AG20443 (cell line): ENCODE data around the gene ASB1.

ENCODE experiments used
- DNase-seq: peaks from one replicate; pipeline ENCODE4 v3.0.0; 2012; ENCODE audit warnings: low spot score, mixed read lengths

The ASB1 gene

DNA sequence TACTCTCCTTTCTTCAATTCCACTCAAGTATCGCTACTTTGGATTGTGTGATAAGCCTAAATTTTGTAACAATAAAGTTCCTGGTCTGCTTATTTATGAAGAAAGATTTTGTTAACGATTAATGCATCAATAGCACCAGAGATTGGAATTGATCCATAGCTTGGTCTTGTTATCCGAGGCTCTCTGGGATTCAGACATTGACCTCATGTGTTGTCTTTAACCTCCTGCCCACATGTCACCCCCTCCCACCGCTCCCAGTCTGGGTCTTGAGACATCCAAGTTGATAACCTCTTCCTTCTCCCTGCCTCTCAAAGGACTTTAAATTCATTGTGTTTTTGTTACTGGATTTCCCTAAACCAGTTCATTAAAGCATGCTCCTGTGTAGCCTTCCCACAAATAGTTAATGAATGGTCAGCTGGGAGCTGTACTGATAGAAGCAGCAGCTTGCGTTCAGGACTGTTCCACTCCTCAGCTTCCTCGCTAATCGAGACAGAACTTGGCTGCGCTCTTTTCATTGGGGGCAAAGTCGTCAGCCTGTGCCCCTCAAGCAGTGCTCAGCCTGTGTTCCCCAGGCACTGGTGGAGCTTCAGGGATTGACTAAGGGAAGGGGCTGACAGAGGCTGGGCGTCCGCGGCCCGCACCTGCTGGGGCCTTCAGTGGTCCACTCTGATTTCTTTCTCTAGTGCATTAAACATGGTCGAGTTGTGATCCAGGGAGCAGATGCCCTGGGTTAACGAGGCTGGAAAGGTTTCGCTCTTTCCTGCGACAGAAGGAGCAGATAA, 18.9 kb downstream of the ASB1 start:
- no peak for DNase-seq

DNA sequence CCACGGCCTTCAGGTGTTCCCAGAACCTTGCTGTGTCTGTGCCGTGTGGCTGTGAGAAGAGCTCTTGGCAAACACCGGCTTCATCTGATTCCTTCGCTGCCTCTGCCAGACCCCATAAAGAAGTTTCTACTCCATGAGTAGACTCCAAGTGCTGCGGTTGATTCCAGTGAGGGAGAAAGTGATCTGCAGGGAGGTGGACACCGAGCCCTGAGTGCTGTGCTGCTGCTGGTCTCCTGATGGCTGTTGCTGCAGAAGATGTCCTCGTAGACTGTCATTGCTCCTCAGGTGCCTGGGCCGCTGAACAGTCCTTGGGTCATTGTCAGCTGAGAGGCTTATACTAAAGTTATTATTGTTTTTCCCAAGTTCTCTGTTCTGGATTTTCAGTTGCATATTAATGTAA, 19.6 kb downstream of the ASB1 start:
- no peak for DNase-seq

DNA sequence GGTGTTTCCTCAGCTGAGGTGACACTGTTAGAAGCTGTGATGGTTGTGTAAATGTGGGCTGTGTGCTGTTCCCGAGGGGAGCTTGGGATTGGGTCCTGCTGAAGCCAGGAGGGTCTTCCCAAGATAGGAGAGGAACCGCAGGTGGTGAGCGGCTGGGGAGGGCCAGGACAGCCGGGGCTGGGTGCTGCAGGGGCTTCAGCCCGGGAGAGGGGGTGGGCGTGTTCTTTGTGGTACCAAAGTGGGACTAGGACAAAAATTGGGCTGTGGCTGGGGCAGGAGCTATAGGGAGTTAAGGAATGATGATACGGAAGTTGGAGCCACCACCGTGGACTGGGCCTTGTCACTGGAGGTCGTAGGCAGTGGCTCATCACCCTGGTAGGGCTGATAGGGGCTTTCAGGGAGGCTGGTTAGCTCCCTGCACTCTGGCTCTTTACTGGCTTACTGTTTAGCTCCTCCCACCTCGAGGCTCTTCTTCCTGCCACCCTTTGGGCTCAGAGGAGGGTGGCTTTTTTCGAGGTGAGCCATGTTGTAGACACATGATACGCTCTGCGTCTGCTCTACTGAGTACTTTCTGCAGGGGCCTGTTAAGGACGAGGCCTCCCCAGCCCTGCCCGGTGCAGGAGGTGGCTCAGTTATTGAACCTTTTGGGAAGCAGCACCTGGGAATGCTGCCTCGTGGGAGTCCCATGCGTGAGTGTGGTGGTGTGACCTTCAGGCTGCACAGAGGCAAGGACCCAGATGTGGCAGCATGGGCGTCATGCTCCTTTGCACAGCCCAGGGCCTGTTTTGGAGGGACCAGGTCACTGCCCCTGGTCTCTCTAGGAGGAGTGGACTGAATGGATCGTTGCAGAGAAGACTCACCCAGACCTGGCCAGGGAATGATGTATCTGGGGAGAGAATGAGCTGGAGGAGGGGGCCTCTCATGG, 21.6 kb downstream of the ASB1 start:
- DNase-seq: peak; percentile 6

DNA sequence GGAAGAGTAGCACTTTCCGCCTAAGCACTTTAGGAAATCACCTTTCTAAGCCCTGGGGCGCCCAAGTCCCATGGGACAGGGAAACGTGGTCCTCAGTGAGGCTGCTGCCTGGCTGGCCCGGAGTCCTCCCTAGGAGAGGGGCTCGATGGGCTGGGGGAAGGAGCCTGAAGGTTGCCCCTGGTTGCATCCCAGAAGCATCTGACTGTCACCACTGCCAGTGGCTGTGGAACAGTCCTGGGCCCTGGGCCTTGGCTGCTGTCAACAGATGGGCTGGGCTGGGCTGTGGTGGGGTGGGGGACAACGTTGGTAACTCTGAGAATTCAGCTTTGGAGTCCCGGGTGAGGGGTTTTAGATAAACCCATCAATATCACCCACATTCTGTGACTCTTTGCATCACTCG, 22.5 kb downstream of the ASB1 start:
- peak; percentile 11 for DNase-seq

DNA sequence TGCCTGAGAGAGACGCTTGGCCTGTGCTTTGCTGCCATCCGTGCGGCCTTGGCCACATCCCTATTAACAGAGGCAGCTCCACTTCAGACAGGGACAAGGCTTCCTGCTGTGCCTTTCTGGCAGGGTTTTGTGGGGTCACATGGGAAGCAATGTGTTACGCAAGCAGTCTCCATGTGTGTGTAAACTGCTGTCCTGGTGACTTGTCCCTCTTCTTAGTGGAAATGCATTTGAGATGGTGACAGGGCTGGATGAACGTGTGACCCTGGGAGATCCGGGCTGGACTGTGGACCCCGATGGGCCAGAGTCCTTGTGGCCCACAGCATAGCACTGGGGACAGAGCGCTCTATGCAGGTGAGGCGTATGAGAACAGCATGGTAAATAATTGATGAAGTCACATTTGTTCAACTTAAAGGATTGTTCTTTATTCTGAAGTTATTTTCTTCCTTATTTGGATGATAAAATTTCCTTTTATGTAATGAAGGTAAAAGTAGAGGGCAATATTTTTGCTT, 23.2 kb downstream of the ASB1 start:
- peak; percentile 80 for DNase-seq

DNA sequence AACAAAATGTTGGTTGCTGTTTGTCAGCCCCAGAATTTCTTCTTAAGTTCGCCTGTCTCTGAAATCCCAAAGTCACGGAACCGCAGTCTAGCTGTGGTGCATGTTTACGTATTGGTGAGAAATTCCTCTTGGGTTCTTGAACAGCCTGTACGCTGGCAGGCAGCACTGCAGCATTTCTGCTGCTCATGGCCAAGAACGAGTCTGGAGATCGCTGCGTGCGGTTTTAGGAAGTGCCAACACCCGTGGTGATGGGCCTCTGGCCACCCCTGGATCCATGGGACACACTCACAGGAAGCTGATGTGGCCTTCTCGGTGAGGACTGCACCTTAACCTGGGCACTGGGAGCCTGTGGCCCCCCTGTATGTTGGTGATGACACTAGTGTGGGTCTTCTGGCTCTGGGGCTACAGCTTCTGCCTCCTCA, 23.7 kb downstream of the ASB1 start:
- no peak for DNase-seq

DNA sequence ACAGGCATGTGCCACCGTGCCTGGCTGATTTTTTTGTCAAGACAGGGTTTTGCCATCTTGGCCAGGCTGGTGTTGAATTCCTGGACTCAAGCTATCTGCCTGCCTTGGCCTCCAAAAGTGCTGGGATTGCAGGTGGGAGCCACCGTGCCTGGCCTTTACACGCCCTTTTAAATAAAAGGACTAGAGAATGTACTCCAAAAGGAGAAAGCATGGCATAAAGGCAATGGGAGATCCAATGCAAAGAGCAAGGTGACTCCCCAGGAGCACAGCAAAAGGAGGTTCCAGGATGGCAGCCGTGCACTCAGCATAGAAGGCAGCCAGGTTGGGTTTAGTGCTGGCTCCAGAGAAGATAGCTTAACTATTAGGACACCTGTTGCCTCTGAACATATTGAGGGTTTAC, 27.1 kb downstream of the ASB1 start:
- peak; percentile 1 for DNase-seq

DNA sequence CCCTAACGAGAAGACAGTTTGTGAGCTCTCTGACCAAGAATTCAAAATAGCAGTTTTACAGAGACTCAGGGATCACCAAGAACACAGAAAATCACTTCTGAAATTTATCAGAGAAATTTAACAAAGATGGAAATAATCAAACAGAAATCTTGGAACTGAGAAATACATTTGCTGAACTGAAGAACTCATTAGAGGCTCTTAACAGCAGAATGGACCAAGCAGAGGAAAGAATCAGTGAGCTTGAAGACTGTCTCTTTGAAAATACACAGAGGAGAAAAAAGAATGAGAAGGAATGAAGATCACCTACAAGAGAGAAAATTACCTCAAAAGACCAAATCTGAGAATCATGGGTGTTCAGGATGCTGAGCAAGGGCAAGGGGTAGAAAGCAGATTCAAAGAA, 29.7 kb downstream of the ASB1 start:
- no peak for DNase-seq

DNA sequence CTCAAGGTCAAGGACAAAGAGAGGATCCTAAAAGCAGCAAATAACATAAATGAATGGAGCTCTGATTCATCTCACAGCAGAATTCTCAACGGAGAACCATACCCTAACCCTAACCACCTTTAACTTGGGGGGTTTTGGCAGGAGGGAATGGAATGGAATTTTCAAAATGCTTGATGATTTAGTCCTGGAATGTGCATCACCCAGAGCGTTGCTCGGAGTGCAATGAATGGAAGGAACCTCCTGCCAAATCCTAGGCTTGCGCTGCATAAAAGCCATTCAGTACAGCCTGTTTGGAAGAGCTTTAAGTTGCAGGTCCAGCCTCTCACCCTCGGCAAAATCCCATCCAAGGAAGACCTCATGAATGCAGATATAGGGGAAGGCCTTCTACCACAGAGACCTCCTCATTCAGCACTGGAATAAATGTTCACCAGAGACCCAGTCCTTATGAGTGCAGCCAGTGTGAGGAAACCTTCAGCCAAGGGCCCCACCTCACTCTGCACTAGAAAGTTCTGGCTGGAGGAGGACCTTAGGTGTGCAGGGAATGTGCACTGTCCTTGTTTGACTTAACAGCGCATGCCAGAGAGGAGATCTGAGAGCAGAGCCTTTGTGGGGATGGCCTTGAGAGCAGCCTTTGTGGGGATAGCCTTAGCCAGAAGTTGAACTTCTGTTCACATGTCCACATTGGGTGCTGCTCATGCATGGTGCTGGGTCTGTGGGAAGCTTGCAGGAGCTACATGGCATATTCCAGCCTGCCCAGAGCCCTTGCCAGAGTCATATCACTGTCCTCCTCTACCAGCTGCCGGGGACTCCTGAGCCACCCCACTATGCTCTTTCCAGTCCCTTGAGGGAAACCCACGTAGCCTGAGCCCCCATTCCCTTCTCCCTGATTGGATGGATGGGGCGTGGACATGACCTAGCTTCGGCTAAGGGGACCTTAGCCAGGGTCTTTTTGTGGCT, 30.5 kb downstream of the ASB1 start:
- DNase-seq: peak; percentile 3

DNA sequence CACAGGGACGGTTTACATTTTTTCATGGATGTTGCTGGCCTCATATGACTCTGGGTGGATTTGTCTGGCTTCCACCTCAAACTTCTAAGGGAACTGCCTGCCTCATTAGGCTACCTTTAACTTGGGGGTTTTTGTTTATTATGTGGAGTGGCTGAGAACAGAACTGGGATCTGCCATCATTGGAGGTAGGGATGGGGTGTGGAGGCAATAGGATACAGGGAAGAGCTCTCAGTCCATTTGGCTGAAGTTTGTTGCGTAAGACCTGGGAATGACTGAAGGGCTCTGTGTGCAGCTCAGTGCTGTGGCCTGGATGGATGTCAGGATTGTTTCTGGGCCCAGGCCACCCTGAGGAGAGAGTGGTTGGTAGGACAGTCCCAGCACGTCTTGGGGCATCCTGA, 31.2 kb downstream of the ASB1 start:
- DNase-seq: peak; percentile 50

DNA sequence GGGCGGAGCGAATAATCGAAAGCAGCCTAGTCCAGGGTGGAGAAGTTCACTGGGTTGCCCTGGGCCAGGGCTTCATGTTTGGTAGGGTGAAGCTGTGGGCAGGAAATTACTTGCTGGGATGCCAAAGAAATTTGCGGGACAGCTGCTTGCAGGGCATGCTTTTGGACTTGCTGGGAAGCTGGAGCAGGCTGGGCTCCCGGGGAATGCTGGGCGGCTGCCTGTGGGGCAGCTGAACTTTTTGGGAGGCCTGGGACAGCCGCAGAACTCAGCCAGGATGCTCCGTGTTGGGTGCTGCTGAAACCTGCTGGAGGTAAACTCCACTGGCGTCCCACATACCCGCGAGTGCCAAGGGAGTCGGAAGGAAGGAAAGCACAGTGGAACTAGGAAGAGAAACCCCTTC, 31.9 kb downstream of the ASB1 start:
- DNase-seq: peak; percentile 55

DNA sequence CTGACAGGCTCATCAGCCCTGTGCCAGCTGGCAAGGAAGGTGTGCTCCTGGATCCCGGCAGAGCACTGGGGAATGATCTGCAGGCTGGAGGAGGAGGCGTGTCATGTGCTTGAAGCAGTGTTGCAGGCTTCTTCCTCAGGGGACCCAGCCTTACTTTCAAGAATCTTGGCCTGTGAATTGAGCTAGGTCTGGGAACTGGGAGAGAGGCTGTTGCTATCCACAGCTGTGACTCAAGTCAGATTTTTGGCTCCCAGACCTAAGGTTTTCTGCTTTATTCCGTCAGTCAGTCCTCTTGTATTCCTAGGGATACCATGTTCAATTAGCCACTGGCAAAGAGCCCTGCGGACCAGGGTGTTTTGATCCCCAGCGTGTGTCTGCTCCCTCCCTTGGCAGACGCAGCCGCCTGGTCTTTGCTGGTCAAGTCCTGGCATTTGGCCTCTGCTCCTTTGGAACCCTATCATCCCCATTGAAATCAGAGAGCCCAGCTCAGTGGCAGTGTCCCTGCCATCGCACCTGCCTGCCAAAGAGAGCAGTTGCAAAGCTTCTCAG, 32.4 kb downstream of the ASB1 start:
- DNase-seq: peak; percentile 83

DNA sequence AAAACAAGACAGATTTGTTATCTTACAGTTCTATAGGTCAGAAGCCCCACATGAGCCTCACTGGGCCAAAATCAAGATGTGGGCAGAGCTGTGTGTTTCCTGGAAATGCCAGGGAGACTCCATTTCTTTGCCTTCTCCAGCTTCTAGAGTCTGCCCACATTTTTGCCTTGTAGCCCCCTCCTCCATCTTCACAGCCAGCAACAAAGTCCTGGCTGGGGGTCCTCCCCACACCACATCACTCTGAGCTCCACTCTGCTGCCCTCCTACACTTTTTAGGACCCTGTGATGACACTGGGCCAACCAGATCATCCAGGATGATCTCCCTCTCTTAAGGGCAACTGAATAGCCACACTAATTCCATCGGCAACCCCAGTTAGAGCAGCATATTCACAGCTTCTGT, 34.3 kb downstream of the ASB1 start:
- no peak for DNase-seq

DNA sequence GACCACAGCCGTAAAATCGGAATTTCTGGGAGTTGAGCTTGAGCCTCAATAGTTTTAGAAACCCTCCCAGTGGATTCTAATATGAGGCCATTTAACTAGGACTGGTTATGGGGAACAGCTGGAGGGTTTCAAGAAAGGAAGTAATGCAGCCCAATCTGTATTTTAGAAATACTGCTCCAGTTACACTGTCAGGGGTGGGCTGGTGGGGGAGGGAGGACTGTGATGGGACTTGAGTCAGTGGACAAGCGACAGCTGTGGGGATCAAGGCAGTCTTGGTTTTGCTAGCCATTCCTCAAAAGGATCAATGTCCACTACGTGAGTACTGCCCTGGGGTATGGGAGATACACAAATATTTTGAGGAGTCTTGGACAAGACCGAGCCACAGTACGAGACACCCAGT, 34.8 kb downstream of the ASB1 start:
- DNase-seq: no peak

DNA sequence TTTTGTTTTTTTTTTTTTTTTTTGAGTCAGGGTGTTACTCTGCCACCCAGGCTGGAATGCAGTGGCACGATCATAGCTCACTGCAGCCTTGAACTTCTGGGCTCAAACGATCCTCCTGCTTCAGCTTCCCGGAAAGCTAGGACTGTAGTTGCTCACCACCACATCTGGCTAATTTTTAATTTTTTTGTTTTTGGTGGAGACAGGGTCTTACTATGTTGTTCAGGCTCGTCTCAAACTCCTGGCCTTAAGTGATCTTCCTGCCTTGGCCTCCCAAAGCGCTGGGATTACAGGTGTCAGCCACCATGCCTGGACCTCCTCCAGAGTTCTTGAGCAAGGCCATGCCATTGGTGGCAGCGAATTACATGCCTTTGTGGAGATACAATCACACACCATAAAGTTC, 35.2 kb downstream of the ASB1 start:
- no peak for DNase-seq

DNA sequence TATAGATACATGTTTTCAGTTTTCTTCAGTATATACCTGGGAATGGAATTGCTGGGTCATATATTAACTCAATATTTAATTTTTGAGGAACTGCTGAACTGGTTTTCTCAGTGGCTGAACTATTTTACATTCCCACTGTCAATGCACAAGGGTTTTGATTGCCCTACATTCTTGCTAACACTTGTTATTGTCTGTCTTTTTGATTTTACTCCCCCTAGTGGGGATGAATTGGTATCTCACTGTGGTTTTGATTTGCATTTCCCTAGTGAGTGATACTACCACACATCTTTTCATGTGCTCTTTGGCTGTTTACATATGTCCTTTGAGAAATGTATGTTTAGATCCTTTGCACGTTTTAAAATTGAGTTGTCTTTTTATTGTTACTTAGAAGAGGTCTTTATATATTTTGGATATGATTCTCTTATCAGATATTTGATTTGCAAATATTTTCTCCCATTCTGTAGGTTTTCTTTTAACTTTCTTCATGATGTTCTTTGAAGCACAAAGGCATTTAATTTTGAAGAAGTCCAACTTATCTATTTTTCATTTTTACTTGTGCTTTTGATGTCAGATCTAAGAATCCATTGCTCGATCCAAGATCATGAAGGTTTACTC, 36.2 kb downstream of the ASB1 start:
- DNase-seq: peak; percentile 61

DNA sequence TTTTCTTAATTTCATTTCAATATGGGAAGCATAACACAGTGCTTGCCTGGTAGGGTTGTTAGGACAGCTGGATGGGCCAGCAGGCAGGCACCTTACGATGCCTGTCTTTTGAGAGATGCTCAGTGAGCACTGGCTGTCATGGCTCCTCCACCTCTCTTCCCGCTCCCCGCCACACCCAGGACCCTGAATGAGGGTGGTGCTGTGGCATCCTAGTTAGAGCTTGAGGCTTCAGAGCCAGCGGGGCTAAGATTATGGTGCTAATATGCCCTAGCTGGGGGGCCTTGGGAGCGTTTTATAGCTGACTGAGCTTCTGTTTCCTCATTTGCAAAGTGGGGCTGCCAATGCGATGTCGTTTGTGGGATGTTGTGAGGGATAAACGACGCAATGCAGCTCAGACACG, 37.7 kb downstream of the ASB1 start:
- DNase-seq: peak; percentile 3

DNA sequence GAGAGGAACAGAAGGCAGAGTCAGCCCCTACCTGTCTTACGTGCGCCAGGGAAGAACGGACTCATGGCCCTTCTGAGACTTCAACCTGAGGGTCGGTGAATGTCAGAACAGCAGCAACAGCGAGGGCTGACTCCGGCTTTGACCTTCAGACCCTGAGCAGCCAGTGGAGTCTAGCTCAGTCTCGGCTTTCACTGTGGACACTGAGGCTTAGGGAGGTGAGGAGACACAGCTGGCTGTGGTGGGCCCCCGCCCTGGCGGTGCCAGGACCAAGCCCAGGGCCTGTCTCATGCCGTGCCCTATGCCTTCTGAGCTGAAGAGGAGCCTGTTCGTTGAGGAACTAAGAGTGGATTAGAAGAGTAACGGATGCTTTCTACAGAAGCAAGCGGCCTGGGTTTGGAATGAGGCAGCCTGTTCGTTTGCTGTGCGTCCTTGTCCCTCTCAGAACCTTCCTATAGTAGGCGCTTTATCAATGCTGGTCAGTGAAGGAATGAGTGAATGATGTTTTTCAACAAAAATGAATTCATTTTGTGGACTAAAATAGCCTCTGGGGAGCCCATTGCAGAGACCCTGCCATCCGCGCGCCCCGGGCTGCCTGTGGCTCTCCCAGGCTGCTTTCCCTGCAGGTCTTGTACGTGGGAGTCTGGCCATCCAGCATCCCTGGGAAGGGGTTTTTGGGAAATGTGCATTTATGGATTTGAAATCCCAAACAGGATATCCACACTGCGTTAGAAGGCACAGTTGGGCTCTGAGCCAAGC, 38.9 kb downstream of the ASB1 start:
- peak; percentile 5 for DNase-seq

DNA sequence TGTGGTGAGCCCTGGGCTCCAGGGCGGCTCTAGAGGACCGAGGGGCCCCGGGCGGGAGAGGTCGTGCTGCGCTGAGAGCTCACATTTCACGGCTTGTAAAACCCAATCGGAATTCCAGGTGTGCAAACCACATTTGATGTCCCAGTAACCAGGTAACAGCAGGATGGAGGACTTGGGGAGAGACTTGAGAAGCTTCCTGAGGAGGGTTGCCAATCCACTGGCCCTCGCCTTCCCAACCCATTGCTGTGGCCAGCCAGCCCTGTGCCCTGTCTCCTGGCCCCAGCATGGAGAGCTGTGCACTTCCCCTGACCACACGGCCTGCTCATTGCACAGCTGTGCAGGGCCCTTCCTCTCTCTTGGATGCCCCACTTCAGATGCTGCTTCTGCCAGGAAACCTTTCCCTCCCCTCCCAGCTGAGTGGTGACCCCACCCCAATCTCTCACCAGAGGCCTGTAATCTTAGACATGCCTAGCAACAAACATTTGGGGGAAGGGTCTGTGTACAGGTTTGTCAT, 39.6 kb downstream of the ASB1 start:
- no peak for DNase-seq

DNA sequence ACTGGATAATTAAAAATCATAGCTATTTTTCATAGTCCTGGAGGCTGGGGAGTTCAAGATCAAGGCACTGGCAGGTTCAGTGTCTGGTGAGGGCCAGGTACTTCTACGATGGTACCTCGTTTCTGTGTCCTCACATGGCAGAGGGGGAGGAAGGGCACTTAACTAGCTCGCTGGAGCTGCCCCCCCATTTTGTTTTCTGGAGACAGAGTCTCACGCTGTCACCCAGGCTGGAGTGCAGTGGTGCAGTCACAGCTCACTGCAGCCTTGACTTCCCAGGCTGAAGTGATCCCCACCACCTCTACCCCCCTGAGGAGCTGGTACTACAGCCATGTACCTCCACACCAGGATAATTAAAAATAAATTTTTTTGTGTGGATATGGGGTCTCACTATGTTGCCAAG, 40.3 kb downstream of the ASB1 start:
- no peak for DNase-seq
